Suppressor macrophage treated with lipopolysaccharide for 4 hours (primary cell): ENCODE data around the gene CCND2.

ENCODE experiments used
- DNase-seq: peaks from one replicate; pipeline ENCODE4 v3.0.0-alpha.2; 2020

CCND2 gene

GRCh38 chr12:4257442-4257841 lies 16.1 kb upstream of the CCND2 start:
- no peak for DNase-seq

GRCh38 chr12:4259099-4259498 lies 14.5 kb upstream of the CCND2 start:
- DNase-seq: no peak

- no peak for DNase-seq
These were observed 11.9 kb upstream of the CCND2 start for GRCh38 chr12:4261655-4262054.

- DNase-seq: no peak
These were observed 8.3 kb upstream of the CCND2 start for GRCh38 chr12:4265280-4265679.

- no peak for DNase-seq
These were observed 6.6 kb upstream of the CCND2 start for GRCh38 chr12:4266990-4267389.

- no peak for DNase-seq
These were observed 5.7 kb upstream of the CCND2 start for GRCh38 chr12:4267704-4268328.

- DNase-seq: no peak
These were observed 5.0 kb upstream of the CCND2 start for GRCh38 chr12:4268329-4269181.

- DNase-seq: peak; percentile 77
These were observed 4.1 kb upstream of the CCND2 start for GRCh38 chr12:4269279-4269991.

- DNase-seq: no peak
These were observed 3.3 kb upstream of the CCND2 start for GRCh38 chr12:4270016-4270830.

- DNase-seq: peak; percentile 65
These were observed 2.5 kb upstream of the CCND2 start for GRCh38 chr12:4270831-4271716.

- peak; percentile 54 for DNase-seq
These were observed 1.7 kb upstream of the CCND2 start for GRCh38 chr12:4271717-4272423.

GRCh38 chr12:4272424-4273272 lies 914 bp upstream of the CCND2 start:
- DNase-seq: no peak

- DNase-seq: no peak
These were observed 300 bp upstream of the CCND2 start for GRCh38 chr12:4273273-4273651.

- DNase-seq: no peak
These were observed 944 bp downstream of the CCND2 start for GRCh38 chr12:4274396-4275015.

- no peak for DNase-seq
These were observed 1.7 kb downstream of the CCND2 start for GRCh38 chr12:4275016-4275869.

- no peak for DNase-seq
These were observed 2.3 kb downstream of the CCND2 start for GRCh38 chr12:4275870-4276301.

GRCh38 chr12:4276524-4277204 lies 3.1 kb downstream of the CCND2 start:
- DNase-seq: peak; percentile 92

GRCh38 chr12:4277205-4277543 lies 3.6 kb downstream of the CCND2 start:
- DNase-seq: no peak
